SU-DHL-6 (cell line): ENCODE measurements around the gene CELA2A.

Source experiments
- EZH2phosphoT487 ChIP-seq: fragments of 200-600 bp; sonication (generic), shearing (Covaris generic); conservative IDR thresholded peaks from 2 replicates; pipeline ENCODE4 v1.6.1; 2018; ENCODE audit warnings: mild to moderate bottlenecking, antibody characterized with exemption, low read length, moderate library complexity, mixed read lengths
- TF ChIP-seq, protein P1 (sequence below): fragments of 200-600 bp; sonication (generic); IDR thresholded peaks from one replicate; pipeline ENCODE4 v1.5.1; 2017; ENCODE audit warnings: antibody characterized with exemption, mild to moderate bottlenecking, low read length, moderate library complexity; ENCODE audit not compliant: insufficient read depth, poor library complexity, severe bottlenecking

DNA sequence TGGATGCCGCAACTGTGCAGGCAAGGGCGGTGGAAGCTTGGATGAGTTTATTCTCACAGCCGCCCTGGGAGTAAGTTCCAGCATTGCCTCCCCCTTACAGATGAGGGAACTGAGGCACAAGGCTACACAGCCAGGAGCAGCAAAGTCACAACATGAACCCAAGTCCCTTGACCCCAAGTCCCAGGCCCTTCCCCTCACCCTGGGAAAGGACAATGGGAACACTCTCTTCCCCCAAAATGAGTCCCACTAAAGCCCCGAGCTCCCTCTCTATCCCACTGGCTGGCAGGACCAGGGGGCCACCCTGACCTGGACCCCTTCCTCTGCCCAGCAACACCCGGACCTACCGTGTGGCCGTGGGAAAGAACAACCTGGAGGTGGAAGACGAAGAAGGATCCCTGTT lies 14.4 kb upstream of the CELA2A start:
- TF ChIP-seq, protein P1, sequence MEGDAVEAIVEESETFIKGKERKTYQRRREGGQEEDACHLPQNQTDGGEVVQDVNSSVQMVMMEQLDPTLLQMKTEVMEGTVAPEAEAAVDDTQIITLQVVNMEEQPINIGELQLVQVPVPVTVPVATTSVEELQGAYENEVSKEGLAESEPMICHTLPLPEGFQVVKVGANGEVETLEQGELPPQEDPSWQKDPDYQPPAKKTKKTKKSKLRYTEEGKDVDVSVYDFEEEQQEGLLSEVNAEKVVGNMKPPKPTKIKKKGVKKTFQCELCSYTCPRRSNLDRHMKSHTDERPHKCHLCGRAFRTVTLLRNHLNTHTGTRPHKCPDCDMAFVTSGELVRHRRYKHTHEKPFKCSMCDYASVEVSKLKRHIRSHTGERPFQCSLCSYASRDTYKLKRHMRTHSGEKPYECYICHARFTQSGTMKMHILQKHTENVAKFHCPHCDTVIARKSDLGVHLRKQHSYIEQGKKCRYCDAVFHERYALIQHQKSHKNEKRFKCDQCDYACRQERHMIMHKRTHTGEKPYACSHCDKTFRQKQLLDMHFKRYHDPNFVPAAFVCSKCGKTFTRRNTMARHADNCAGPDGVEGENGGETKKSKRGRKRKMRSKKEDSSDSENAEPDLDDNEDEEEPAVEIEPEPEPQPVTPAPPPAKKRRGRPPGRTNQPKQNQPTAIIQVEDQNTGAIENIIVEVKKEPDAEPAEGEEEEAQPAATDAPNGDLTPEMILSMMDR = no peak
- TF ChIP-seq EZH2phosphoT487 = no peak
